Stomach smooth muscle (tissue), 2 donors: ENCODE data around the gene STYXL1.

Experiments
- H3K27ac ChIP-seq: one replicate; pipeline ENCODE4 v1.7.0; 2013; ENCODE audit warnings: mild to moderate bottlenecking, low read length, inconsistent platforms
- H3K27me3 ChIP-seq, 2 donors: one replicate each; pipeline ENCODE4 v1.7.0; 2013; ENCODE audit warnings: low read length in 2 of 2; ENCODE audit not compliant: insufficient read depth in 2 of 2, control insufficient read depth in 1 of 2
- H3K36me3 ChIP-seq, 2 donors: one replicate each; pipeline ENCODE4 v1.7.0; 2013; ENCODE audit warnings: low read length in 2 of 2; ENCODE audit not compliant: control insufficient read depth in 2 of 2, insufficient read depth in 2 of 2
- H3K4me1 ChIP-seq: one replicate; pipeline ENCODE4 v1.7.0; 2013; ENCODE audit warnings: low read length; ENCODE audit not compliant: control insufficient read depth, insufficient read depth
- H3K4me3 ChIP-seq, 2 donors: one replicate each; pipeline ENCODE4 v1.7.0; 2013; ENCODE audit warnings: low read length in 2 of 2
- H3K9ac ChIP-seq, 2 donors: one replicate each; pipeline ENCODE4 v1.7.0; 2013; ENCODE audit warnings: low read length in 2 of 2, mild to moderate bottlenecking in 1 of 2
- H3K9me3 ChIP-seq, 2 donors: one replicate each; pipeline ENCODE4 v1.7.0; 2013; ENCODE audit warnings: low read length in 2 of 2; ENCODE audit not compliant: control insufficient read depth in 2 of 2
- donor health status: healthy.
- donor health status: Pancreatic carcinoma.

STYXL1 gene

GRCh38 chr7:75950111-75950681 lies 97.6 kb downstream of the STYXL1 start:
- Histone ChIP-seq H3K27me3 (no peaks in the 10 kb centered on the region), H3K9ac (no peak overlapping the region), H3K9me3 (no peaks in the 10 kb centered on the region), H3K4me1 (no peaks in the 10 kb centered on the region), H3K27ac (no peak overlapping the region), H3K4me3 (no peak overlapping the region), H3K36me3 (peaks cover 6 to 10% of the 10 kb centered on the region in 2 donors)

- Histone ChIP-seq H3K4me1 (no peaks in the 10 kb centered on the region), H3K36me3 (no peaks in the 10 kb centered on the region), H3K9me3 (no peaks in the 10 kb centered on the region), H3K27ac (no peak overlapping the region), H3K27me3 (no peaks in the 10 kb centered on the region), H3K4me3 (no peak overlapping the region), H3K9ac (no peak overlapping the region)
Measured at GRCh38 chr7:75948179-75948578, 99.6 kb downstream of the STYXL1 start.
